GM21526 (cell line): ENCODE results near the gene COL6A2.
"Not testable (repeated sequence)": the region's sequence is repeated elsewhere in the genome, so short reads cannot be mapped to it uniquely, and the experiment has no call there.

Experiments used
- ATAC-seq: cut with Tn5 transposase; IDR thresholded peaks from one replicate; pipeline ENCODE4 v1.9.1; 2021; ENCODE audit warnings: moderate library complexity; ENCODE audit not compliant: unreplicated experiment, low FRiP score

The COL6A2 gene

DNA sequence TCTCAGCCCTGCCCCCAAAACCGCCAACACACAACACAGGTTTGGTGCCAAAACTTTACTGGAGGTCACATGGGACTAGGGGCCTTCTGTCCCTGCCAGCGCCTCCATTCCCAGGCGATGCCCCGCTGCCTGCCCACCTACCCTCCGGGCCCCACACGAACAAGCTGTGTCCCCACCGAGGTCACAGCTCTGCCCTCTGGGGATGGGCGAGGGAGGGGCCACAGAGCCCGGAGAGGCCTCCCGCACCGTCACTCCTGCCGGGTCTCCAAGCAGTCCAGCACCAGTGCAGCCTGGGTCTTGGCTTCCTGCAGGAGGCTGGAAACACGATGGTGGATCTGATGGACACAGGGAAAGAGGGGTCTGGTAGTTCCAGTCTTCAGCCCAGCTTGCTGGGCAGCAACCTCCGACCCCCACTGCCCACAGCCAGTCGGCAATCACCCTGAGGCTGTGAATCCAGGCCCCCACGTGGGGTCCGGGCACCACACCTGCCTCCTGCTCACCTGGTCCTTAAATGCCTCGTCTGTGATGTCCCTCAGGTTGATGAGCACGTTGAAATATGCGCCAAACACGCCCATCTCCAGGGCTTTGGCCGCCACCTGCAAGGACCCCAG is 38.9 kb downstream of the COL6A2 start:
- no peak for ATAC-seq

DNA sequence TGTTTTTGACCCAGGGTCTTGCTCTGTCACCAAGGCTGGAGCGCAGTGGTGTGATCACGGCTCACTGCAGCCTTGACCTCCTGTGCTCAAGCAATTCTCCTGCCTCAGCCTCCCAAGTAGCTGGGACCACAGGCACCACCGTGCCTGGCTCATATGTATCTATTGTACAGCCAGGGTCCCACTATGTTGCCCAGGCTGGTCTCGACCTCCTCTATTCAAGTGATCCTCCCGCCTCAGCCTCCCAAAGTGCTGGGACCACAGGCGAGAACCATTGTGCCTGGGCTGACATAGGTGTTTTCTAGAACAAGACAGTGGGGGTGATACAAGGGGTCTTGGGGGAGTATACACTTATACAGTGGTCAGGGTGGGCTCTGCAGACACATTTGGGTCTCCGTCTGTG is 40.0 kb downstream of the COL6A2 start:
- ATAC-seq = no peak

DNA sequence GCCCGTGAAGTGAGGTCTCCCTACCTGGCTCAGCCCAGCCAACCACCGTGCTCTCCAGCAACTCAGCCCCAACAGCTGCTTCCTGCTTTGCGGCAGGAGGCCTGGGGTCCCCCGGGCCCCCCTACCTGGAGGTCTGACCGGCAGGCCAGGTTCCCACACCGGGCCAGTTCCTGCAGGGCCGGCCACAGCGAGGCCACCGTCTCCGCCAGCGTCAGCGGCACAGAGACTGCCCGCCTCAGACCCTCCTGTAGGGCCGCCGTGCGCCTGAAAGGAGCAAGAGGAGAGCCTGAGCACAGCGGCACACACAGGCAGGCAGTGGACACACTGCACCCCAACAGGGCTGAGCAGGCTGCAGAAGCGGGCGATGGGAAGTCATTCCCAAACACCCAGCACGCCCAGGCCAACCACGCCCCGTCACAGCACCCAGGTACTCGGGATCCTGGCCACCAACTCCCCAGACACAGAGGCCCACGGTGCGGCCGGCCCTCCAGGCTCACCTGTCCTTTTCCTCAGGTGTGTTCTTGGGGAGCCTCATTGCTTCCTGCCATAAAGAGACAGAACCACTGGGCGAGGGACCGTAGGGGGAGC is 40.6 kb downstream of the COL6A2 start:
- no peak for ATAC-seq

DNA sequence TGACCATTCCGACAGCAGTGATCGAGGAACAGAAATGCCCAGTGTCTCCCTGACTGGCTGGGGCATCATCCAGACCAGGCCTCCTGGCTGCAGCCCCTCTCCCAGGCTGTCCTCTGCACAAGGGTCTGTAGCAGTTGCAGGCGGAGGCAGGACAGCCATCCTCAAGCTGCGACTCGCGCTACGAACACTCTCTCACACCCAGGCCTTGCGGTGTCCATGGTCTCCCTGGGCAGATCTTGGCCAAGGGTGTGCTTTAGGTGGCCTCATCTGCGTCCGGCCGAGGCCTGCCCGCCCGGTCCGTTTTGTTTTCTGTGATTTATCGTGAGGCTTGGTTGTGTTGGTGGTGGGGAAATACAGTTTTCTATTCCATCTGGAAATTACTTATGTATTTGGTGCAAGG is 41.8 kb downstream of the COL6A2 start:
- no peak for ATAC-seq

DNA sequence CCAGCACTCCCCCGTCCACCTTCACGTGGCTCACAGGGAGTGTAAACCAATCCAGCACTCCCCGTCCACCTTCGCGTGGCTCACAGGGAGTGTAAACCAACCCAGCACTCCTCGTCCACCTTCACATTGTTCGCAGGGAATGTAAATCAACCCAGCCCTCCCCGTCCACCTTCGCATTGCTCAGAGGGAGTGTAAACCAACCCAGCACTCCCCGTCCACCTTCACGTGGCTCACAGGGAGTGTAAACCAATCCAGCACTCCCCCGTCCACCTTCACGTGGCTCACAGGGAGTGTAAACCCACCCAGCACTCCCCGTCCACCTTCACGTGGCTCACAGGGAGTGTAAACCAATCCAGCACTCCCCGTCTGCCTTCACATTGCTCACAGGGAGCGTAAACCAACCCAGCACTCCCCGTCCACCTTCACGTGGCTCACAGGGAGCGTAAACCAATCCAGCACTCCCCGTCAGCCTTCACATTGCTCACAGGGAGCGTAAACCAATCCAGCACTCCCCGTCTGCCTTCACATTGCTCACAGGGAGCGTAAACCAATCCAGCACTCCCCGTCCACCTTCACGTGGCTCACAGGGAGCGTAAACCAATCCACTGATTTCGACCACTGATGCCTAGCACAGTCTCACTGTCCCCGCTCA is 42.6 kb downstream of the COL6A2 start:
- ATAC-seq = not testable (repeated sequence)

DNA sequence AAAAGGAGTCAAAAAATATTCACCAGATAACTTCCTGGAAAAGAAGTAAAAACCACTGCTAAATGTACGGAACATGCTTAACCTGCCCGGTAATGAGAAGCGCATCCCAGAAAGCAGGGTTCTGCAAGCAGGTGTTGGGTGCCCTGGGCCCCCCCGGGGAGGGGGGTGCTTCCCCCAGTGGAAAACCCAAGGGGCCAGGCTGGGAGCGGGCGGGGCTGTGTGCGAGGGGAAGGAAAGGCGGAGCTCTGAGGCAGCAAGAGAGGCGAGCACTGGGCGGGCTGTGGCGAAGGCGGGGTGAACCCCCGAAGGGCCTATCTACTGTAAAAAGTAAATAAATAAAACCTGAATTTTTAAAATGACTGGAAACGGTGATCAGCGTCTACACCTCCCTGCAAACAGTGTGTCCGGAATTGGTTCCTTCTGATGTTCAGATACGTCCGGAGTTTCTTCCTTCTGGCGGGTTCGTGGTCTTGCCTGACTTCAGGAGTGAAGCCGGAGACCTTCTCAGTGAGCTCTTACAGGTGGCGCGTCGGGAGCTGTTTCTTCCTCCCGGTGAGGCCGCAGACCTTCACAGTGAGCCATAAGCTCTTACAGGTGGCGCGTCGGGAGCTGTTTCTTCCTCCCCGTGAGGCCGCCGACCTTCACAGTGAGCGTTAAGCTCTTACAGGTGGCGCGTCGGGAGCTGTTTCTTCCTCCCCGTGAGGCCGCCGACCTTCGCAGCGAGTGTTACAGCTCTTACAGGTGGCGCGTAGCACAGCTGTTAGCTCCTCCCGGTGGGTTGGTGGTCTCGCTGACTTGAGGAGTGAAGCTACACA is 44.1 kb downstream of the COL6A2 start:
- ATAC-seq = no peak

DNA sequence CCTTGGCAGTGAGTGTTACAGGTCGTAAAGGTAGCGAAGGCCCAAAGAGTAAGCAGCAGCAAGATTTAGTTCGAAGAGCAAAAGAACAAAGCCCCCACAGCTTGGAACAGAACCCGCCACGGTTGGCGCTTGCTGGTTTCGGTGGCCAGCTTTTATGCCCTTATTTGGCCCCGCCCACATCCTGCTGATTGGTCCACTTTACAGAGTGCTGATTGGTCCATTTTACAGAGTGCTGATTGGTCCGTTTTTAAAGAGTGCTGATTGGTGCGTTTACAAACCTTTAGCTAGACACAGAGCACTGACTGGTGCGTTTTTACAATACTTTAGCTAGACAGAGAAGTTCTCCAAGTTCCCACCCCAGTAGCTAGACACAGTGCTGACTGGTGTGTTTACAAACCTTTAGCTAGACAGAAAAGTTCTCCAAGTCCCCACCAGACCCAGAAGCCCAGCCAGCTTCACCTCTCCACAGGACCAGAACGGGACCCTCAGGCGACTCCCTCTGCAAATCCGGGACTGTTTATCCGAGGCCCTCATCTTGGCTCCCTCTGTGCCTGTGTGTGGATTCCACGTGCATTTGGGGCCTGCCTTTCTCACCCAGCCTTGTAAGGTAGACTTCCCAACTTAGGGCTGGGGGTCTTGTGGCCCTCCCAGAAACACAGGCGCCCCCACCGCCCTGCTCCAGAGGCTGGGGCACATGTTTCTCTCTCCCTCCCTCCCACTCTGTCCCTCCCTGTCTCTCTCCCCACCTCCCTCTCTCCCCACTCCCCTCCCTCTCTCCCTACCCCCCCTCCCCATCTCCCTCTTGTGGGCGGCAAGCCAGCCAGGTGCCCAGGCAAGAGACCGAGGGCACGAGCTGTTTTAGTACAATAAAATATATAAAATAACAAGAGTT is 44.9 kb downstream of the COL6A2 start:
- no peak for ATAC-seq

DNA sequence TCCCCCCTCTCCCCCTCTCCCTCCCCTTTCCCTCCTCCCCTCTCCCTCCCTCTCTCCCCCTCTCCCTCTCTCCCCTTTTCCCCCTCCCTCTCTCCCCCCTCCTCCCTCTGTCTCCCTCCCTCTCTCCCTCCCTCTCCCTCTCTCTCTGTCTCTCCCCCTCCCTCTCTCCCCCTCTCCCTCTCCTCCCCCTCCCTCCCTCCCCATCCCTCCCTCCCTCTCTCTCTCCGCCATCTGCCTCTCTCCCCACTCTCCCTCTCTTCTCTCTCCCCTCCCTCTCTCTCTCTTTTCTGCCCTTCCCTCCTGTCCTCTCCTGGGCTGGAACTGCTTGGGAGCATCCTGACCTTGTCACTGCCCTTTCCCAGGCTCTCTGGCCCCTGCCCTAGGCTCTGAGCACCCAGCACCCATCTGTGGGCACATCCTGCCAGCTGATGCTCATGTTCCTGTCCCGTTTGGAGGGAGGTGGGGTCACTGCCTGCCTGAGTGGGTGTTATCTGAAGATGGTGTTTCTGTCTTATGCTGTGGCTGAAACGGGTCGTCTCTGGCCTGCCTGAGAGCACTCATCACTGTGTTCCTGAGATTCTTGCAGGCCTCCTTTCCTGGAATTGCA is 46.7 kb downstream of the COL6A2 start:
- no peak for ATAC-seq

DNA sequence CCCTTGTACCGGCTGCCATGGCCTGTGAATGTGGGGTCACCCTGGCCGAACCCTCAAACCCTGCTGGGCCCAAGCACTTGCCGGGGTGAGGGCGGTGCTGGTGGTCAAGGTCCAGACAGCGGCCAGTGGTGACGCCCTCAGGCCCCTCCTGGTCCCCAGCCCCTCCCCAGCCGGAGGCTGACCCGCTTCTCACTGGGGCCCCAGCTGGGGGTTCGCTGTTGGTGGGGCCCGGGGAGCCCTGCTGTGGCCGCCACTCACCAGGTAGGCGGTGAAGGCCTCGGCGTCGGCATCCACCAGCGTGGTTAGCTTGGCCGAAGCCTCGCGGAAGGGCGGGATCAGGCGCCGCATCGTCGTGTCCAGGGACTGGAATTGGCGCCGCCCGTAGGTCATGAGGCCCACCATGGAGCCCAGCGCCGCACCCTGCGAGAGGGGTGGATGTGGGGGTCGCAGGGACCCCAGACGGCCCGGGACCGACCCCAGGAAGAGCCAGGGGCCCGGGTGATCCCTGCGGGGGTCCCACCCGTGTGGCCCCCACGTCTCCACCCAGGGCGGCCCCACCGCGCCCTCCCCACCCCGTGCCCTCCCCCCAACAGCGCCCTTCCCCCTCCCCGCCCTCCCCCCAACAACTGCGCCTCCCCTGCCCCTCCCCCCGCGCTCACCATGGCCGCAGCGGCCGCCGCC is 47.4 kb downstream of the COL6A2 start:
- ATAC-seq = no peak

DNA sequence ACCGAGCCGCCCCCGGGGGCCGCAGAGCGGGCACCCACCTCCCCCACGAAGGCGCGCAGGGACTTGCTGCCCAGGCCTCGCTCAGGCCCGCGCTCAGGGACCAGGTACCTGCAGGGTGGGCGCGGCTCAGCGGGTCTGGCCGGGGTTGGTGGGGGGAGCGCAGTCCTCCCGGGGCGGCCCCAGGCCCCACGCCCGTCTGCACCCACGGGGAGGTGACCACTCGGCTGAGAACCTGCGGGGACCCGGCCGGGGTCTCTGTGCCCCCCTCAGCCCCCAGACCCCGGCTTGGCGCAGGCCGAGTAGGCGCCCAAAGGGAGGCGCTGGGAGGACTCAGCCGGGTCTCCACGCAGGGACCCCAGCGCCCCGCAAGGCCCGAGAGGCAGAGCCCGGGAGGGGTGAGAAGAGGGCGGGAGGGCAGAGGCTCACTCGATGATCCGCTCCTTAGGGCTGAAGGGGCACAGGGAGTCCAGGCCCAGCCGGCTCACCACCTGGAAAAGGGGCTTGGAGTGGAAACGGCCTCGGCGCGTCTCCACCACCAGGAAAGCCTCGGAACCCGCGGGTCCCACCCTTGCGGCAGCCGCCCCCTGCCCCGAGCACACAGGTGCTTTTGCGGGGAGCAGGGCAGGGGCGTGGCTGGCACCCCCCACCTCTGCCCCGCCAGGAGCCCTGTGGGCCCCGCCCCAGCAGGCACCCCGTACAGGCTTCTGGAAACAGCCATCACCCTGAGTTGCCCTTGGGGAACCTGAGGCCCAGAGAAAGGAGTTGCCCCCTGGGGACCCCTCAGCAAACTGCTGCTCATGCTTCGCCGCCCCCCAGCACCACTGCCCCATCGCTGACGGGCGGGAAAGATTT is 48.2 kb downstream of the COL6A2 start:
- ATAC-seq = no peak

DNA sequence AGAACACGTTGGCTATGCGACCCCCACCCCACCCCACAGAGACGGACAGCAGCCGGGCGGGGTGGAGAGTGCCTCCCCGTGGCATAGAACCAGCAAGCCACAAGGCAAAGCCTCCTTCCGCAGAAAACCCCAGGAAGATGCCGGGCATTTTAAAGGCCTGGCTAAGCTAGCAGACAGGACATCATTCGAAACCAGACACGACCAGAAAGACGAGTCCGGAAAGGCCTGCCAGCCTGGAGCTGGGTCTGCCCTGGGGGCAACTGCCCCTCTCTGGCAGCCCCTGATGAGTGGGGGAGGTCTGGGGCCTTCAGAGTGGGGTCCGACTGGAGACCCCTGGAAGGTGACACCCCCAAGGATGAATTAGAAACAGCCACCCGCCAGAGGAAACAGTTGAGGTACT is 48.9 kb downstream of the COL6A2 start:
- ATAC-seq = no peak

DNA sequence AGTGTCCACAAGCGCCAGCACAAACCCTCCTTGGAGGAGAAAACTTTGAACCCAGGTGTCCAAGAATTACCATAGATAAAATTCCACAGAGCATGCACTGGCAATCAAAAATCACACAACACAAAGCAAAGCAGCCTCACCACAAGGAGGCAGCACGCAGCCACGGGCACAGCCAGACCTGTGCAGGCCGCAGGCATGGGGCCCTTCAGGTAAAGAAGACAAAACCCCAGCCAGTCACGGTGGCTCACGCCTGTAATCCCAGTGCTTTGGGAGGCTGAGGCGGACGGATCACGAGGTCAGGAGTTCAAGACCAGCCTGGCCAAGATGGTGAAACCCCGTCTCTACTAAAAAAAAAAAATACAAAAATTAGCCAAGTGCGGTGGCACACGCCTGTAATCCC is 49.5 kb downstream of the COL6A2 start:
- ATAC-seq = not testable (repeated sequence)

DNA sequence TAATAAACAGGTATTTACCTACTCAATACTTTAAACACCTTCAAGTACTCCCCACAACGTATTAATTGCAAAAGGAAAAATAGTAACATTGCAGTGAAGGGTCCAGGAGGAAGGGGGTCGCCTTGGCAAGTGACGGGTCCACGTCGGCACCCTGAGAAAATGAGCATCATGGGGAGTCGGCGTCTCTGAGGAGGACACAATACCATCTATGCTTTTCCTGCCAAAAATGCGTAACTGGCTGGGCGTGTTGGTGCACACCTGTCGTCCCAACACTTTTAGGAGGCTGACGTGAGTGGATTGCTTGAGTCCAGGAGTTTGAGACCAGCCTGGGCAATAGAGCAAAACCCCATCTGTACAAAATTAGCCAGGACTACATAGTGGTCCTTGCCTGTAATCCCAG is 50.2 kb downstream of the COL6A2 start:
- no peak for ATAC-seq

DNA sequence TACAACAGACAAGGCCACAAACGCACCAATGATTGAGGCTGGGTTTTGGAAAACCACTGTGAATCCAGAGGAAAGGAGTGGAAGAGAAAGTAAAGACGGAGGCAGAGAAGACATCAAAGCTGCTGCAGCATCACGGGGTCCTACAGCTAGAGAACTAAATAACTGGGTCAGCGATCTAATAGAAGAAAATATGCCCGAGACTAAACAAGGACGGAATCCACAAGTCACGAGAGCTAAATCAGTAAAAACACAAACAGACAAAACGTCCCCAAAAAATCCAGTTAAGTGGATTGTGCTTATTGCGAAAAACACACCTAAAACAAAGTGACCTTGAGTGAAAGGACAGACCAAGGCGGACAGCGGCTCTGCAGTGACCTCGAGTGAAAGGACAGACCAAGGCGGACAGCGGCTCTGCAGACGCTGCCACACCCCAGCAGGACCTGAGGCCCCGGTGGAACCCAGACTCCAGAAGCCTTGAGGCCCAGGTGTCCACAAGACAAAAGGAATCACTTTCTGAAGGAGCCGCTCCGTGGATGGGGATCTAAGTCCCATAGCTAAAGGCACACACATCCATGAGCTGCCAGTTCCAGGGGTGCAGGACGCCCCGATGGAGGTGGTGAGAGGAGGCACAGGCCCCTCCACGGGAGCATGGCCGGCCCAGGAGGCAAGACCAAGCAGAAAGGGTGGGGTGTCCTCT is 51.4 kb downstream of the COL6A2 start:
- no peak for ATAC-seq

DNA sequence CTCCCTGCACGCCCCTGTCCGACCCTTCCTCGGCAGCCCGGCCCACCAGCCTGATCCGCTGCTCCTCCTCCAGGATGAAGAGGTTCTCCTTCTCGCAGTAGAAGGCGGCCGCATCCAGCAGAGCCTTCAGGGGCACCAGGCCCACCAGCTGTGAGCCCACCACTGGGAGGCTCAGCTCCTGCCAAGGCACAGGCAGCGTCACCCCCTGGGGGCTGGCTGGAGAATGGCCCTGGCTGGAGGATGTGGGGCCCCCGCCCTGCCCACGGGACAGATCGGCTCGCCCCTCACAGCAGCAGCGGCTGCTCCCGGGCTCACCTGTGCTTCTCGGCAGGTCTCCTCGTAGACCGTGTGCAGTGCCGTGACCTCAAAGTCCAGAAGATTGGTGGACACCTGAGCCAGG is 52.2 kb downstream of the COL6A2 start:
- no peak for ATAC-seq

DNA sequence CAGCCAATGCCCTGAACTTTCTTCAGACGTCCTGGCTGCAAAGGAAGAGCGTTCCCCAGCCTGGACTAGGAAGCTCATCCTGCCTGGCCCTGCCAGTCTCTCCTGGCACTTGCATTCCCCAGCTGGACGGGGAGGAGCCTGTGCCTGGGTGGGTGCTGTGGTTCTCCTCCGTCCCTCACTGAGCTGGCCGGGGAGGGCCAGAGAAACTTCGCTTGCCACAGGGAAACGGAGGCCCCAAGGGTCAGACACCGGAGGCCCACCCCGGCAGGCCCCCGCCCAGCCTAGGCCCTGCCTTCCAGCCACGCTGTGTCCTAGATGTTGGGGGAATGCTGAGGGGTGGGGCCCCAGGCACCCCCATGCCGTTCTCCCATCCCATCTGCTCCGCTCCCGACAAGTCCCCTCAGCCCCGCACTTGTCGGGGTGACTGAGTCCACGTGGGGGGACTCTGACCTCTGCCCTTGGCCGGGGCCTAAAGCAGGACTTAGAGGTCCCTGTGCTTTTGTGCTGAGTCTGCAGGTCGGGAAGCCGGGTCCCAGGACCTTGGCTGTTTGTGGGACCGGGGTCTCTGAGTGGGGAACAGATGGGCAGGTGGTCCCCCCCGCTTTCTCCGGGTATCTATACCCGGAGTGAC is 52.7 kb downstream of the COL6A2 start:
- ATAC-seq = no peak

DNA sequence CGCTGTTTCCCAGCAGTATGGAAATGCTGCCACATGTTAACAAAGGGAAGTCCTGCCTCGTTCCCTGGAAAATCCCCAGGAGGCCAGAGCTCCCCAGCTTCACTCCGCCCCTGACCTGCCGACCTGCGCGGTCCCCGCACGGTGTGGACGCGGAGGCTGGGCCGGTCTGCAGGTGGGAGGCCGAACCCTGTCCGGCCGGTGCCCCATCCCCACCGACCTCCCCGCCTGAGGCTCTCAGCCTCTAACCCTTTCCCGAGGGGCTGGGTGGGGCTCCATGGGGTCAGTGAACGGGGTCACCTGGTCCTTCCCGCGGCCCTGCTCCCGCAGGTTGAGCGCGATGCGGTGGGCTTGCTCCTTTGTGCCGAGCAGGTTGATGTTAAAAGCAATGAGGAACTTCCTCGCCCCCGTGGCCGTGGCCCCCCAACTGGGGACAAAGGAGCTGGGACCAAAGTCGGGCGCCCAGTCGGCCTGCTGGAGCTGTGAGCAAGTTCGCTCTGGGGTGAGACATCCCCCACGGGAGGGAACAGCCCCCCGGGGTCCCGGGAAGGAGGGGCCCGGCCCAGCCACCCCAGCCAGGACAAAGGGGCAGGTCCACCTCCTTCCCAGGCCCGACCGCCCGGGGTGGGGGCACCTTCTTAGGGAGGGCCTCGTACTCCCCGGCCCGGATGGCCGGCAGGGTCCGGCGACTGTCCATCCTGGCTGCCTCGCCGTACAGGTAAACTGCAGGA is 53.5 kb downstream of the COL6A2 start:
- ATAC-seq = no peak
